GM18873 (cell line): Measurements from ENCODE around the gene RNF157.
"Not testable (repeated sequence)": the region's sequence is repeated elsewhere in the genome, so short reads cannot be mapped to it uniquely, and the experiment has no call there.

Experiments used
- ATAC-seq: cut with Tn5 transposase; IDR thresholded peaks from one replicate; pipeline ENCODE4 v1.9.1; 2021; ENCODE audit warnings: mild to moderate bottlenecking, moderate library complexity, moderate number of reproducible peaks; ENCODE audit not compliant: unreplicated experiment, low FRiP score

RNF157 gene

DNA sequence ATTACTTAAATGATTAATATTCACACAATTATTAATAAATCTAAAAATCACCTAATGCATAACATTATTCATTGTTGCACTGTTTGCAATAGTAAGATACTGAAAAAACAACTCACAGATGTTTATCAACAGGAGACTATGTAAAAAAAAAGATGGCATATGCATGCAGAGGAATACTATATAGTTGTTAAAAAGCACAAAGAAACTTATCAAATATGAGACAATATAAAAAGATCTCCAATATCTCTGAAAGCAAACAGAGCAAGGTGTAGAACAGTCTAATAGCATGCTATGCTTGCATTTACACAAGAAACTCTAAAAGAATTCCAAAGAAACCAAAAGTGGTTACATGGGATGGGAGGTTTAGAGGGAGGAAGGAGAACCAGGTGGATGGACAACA lies 3.7 kb downstream of the RNF157 start:
- no peak for ATAC-seq

DNA sequence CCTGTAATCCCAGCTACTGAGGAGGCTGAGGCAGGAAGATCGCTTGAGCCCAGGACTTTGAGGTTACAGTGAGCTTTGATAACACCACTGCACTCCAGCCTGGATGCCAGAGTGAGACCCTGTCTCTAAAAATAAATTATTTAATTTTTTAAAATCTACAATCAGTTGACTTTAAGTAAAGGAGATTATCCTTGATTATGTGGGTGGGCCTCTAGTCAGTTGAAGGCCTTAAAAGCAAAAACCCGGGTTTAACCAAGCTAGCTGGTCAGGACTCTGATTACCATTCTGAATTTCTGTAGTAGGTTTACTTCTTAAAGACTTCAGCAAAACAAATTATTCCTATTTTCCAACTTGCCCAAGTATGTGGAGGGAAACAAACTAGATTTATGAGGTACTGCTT lies 4.4 kb downstream of the RNF157 start:
- ATAC-seq: no peak

DNA sequence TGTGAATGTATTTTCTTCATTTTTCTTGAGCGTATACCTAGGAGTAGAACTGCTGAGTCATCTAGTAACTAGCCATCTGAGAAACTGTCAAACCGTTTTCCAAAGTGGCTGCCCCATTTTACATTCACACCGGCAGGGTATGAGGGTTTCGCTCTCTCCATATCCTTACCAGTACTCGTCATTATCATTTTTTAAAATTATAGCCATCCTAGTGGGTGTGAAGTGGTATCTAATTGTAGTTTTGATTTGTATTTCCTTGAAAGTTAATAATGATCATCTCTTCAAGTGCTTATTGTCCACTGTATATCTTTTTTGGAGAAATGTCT lies 6.0 kb downstream of the RNF157 start:
- no peak for ATAC-seq

DNA sequence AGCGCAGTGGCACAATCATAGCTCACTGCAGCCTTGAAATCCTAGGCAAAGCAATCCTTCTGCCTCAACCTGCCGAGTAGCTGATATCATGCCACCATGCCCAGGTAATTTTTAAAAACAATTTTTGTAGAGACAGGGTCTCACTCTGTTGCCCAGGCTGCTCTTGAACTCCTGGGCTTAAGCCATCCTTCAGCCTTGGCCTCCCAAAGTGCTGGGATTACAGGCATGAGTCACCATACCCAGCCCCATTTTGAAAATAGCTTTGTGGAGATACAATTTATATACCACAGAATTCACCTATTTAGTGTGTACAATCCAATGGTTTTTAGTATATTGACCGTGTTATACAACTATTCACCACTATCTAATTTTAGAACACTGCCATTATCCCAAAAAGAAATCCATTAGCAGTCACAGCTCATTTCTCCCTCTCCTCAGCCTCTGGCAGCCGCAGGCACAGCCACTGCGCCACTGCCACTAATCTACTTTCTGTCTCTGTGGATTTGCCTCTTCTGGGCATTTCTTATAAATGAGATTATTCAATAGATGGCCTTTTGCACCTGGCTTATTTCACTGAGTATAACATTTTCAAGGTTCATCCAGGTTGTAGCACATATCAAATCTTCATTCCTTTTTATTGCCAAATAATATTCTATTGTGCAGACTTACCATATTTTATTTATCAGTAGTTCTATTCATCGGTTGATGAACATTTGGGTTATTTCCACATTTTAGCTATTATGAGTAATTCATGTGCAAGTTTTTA lies 6.5 kb downstream of the RNF157 start:
- no peak for ATAC-seq

DNA sequence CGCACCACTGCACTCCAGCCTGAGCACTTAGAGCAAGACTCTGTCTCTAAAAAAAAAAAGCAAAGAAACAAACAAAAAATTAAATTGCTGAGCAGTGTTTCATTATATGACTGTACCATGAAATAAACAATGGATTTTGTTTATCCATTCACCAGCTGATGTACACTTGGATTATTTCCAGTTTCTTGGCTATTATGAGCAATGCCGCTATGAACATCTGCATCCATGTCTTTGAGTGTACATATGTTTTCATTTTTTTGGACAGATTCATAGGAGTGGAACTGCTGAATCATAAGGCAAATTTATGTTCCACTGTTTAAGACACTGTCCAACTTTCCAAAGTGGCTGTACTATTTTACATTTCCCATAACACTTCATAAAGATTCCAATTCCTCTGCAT lies 8.0 kb downstream of the RNF157 start:
- ATAC-seq: no peak

DNA sequence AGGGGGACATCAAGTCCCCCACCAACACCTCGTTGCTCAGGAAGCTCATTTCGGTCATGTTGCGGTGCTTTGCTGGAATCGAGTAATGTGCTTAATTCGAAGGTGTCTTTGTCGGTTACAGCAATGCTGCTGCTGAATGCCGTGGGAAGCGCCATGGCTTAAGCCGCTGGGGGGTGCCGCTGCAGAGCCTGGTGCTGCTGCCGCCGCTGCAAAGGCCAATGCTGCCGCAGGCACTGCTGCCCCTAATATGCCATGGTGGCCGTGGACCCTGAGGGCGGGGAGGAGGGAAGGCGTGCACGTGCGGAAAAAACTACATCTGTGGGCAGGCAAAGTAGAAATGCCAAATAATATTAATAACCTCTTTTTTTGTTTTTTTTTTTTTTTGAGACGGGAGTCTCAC lies 13.5 kb downstream of the RNF157 start:
- ATAC-seq: not testable (repeated sequence)

DNA sequence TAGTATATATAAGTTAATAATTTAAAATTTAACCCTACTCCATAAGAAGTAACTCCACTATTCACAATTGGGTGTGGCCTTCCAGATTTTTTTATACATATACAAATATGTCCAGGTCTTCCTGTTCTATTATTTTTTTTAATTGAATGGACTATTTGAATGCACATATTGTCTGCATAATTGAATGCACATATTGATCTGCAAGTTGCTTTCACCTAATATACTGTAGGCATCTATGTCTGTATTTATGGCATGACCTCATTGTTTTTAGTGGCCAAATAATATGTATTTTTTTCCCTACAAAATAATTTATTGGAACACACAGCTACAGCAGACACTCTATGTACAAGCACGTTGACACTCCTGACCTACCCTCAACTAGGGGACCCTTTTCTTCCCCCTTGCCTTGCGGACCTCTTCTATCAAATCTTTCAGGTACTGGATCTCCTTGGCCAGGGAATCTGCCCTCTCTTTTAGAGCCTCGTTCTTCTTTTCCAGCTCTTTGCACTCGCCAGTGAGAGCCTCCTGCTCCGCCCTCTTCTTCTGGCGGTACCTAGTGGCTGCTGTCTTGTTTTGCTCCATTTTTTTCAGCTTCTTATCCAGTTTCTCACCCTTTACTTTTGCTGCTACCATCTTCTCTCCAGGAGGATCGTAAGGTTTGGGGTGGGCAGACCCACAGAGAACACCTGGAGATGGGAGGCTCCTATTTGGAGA lies 14.8 kb downstream of the RNF157 start:
- ATAC-seq: not testable (repeated sequence)

DNA sequence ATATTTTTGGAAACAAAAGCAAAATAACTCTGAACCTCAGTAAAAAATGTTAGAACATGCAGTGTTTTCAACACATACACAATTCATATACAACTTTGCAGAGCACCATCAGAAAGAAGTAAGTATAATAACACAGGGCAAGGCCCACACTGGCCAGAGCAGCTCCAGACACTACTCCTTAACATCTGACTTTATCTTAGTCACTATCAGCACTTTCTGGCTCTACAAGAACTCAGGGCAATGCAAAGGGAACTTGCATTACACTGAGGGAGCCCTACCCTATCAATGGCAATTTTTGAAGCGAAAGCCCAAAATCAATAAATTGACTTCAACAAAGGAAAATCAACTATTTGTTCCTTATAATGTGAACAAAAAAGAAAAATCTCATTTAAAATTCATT lies 16.5 kb downstream of the RNF157 start:
- ATAC-seq: no peak

DNA sequence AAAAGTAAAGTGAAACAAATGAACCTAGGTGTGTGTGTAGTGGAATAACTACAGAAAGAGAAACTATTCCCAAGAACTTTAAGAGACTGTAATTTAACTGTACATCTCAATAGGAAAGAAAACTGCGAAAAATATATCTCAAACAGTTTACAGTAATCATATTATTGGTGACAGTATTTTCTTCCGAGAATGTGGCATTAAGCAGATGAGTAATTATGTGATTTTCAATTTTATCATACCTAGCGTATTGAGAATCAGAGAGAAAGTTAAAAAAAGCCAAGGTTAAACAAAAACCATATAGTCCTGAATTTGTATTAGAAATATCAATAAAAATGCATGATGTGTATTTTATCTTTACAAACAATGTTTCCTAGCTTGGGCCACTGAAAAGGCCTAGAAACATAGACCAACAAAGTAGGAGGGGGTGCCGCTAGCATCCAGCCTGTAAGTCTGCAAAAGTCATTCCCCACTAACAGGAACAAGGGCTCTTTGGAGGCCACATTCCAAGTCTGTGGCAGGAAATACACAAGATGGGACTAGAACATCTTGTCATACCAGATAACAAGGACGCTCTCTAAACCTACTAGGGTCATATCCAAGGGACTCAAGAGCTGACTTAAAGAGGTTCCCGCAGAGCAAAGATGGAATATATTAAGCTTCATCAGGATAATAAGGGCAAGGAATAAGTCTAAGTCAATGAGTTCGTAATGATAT lies 20.5 kb downstream of the RNF157 start:
- ATAC-seq: no peak

DNA sequence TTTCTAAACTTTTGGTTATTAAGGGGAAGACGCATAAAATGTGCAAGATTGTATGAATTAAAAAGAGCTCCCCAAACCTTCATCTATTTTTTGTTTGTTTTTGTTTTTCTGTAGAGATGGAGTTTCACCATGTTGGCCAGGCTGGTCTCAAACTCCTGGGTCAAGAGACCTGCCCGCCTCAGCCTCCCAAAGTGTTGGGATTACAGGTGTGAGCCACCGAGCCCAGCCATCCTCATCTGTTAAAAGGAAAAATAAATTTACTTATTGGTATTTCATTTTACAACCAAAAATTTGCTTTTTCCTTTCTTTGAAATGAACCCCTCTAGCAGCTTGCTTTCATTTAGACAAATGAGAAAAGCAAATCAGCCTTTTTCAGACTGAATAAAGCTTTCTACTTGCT lies 23.2 kb downstream of the RNF157 start:
- no peak for ATAC-seq

DNA sequence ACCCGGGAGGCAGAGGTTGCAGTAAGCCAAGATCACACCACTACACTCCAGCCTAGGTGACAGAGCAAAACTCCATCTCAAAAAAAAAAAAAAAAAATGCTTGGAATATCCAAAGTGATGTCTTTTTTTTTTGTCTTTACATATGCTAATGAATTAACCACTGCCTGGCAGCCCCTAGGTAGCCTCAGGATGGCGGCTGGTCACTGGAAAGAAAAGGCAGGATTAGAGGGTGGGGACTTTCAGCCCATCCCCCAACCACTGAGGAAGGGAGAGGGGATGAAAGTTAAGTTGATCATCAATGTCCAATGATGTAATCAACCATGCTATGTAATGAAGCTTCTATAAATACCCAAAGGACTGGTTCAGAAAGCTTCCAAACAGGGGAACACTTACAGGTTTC lies 26.8 kb downstream of the RNF157 start:
- no peak for ATAC-seq

DNA sequence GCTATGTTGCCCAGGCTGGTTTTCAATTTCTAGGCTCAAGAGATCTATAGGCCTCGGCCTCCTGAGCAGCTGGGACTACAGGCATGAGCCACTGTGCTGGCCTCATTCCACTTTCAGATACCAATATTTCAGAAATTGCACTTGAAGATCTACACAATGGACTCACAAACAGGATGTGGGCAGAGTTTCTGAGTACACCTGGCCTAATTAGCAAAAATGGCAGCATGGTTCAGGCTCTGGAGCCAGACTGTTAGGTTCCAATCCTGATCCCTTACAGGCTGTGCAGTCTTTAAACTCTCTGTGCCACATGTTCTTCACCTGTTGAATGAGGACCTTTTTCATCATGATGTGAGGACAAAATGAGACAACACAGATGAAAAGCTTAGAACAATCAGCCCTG lies 32.2 kb downstream of the RNF157 start:
- no peak for ATAC-seq

DNA sequence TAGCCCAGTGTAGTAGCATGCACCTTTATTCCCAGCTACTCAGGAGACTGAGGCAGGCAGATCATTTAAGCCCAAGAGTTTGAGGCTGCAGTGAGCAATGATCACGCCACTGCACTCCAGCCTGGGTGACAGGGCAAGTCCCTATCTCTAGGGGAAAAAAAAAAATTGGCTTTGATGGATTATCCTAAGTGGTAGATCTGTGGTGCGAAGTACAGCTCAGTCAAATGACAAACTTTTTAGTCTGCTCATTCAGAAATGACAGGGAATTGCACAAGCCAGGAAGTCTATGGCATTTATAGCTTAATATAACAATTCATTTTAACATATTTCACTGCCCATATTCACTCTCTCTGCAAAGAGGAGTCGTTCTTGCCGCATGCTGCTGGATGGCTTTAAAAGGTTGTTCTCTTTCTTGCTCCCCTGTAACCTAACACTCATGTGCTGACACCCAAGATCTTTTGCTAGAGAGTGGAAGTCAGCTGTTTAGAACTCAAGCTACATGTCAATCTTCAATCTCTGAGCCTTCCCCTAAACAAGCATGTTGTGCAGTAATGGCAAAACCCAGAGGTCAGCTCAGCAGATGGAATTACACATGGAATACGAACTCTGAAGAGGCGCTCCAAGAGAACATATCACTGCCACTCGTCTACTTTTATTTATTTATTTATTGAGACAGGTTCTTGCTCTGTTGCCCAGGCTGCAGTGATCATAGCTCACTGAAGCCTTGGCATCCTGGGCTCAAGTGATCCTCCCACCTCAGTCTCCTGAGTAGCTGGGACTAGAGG lies 32.8 kb downstream of the RNF157 start:
- no peak for ATAC-seq

DNA sequence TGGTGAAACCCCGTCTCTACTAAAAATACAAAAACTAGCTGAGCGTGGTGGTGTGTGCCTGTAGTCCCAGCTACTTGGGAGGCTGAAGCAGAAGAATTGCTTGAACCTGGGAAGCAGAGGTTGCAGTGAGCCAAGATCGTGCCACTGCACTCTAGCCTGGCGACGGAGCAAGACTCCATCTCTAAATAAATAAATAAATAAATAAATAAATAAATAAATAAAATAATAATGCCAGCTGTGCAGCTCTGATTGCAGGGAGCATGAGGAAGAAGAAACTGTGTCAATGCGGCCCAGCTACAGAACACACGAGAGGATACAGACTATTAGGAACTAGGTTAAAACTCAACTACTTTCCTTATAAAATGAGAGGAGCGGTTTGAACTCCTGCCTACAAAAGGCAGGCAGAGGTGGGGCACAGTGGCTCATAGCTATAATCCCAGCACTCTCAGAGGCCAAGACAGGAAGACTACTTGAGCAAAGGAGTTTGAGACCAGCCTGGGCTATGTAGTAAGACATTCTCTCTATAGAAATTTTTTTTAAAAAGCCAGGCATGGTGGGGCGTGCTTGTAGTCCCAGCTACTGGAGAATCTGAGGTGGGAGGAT lies 34.6 kb downstream of the RNF157 start:
- not testable (repeated sequence) for ATAC-seq

DNA sequence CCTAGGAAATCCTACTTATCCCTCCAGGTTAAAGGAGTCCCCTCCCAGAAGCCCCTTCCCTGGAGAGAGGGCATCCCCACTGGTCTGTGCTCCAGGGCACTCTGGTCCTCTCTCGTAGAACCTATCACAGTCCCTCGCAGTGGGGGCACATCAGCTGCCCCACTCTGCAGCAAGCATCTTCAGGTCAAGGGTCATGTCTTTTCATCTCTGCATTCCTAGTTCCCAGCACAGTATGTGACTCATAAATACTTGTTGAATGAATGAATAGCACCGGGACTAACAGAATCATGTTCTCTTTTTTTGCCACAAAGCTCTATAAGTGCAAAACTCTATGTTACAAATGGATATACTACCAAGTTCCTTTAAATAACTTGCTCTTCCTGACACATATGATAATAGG lies 36.0 kb downstream of the RNF157 start:
- no peak for ATAC-seq

DNA sequence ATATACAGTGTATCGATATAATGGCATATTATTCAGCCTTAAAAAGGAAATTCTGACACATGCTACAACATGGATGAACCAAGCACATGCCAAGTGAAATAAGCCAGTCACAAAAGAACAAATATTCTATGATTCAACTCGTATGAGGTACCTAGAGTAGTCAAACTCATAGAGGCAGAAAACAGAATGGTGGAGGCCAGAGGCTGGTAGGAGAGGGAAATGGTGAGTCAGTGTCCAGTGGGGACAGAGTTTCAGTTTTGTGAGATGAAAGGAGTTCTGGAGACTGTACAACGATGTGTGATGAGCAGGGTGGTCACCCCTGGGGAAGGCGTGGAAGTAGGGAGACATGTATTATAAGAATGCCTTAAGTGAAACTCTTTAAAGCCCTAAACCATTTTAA lies 39.9 kb downstream of the RNF157 start:
- ATAC-seq: no peak

DNA sequence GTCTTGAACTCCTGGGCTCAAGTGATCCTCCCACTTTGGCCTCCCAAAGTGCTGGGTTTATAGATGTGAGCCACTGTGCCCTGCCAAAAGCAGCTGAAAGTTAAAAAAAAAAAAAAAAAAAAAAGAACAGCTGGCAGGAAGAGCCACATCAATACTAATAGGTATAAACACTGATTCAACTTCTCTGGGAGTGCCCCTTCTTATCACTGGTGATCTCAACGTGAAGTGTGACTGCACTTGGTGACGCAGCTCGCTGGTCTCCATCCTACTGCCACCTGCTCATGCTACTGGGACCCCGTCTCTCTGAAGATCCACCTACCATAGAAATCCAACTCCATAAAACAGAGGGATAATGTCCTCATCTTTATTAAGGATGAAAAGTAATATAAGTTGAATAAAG lies 40.8 kb downstream of the RNF157 start:
- ATAC-seq: no peak

DNA sequence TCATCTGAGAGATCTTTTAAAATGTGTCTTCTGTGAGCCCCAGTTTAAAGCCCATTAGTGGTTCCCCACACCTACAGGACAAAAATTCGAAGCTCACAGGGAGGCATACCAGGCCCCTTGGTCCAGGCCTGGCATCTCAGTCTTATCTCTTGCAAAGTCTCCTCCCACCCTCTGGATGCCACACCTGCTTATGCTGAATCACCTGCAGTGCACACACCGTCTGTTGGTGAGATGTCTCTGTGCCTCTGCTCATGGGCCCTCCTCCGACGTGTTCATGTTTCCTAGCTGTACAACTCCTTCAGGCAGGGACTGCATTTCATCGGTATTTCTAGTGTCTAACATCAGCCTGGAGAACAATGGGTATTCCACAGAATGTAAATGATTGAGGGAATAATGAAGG lies 41.6 kb downstream of the RNF157 start:
- ATAC-seq: no peak

DNA sequence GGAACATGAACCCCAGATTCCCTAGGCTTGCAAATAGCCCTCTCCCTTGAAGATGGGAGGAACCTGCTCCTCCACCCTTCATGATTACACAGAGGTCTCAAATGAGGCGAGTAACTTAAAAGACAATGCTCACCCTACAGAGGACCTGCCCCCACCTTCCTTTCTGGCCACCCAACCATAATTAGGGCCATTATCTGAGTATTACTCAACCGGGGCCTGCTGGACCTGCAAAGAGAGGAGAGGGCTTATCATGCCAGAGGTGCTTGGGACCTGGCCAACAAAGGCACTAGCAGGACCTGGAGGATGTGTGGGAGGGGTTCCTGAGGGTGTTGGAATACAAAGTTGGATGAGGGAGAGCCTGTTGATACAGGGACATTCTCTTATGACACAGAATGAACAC lies 42.4 kb downstream of the RNF157 start:
- no peak for ATAC-seq

DNA sequence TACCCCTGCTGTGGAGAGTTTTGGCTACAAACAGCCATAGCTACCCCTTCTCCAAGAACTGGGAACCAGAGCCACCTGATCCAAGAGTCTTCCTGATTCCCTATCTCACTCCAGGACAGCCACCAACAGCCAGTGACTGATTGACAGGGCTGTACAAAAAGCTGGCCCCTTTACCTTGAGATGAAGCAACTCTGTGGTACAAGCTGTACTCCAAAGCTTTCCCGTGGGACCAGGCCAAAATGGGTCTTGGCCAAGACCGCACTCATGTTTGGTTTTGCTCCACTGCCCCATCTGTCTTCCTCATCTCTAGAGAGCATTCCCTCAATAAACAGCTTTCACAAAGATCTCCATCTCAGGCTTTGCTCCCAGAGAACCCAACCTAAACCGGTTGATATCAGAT lies 43.6 kb downstream of the RNF157 start:
- no peak for ATAC-seq
